Gastroesophageal sphincter (tissue), 4 donors: ENCODE results near the gene HOXD13. TPM values are rescaled to one million over a fixed set of nuclear protein-coding genes. Genes with fewer than 3 reads are reported as not detected.

Source experiments
- ATAC-seq: fragments of 150-250 bp; one replicate; pipeline ENCODE4 v1.9.1; 2016; ENCODE audit warnings: mild to moderate bottlenecking, moderate library complexity
- H3K27ac ChIP-seq, 4 donors: fragments of 200-600 bp; sonication (generic) in 3 of 4; 1 replicate in 3 of 4; 2 replicates in 1 of 4; pipeline ENCODE4 v1.5.1; 2016 to 2019
- H3K27me3 ChIP-seq: fragments of 200-600 bp; sonication (generic); one replicate; pipeline ENCODE4 v1.5.1; 2019
- H3K36me3 ChIP-seq, 2 donors: fragments of 200-600 bp; sonication (generic); one replicate each; pipeline ENCODE4 v1.5.1; 2019; ENCODE audit warnings: control low read depth in 1 of 2
- H3K4me1 ChIP-seq, 3 donors: fragments of 200-600 bp; sonication (generic); 1 replicate in 2 of 3; 2 replicates in 1 of 3; pipeline ENCODE4 v1.5.1; 2016 to 2019; ENCODE audit warnings: control low read depth in 2 of 3
- H3K4me3 ChIP-seq, 2 donors: fragments of 200-600 bp; sonication (generic); one replicate each; pipeline ENCODE4 v1.5.1; 2019; ENCODE audit warnings: mild to moderate bottlenecking in 1 of 2, moderate library complexity in 1 of 2
- H3K9me3 ChIP-seq, 3 donors: fragments of 200-600 bp; sonication (generic); one replicate each; pipeline ENCODE4 v1.5.1; 2017 to 2019; ENCODE audit warnings: control low read depth in 2 of 3
- CTCF ChIP-seq, 4 experiments: fragments of 200-600 bp in 2 of 4; fragments of 450-650 bp in 2 of 4; sonication (generic) in 1 of 4; IDR thresholded peaks; one replicate each; pipeline ENCODE4 v1.5.1; 2017 to 2019; ENCODE audit warnings: antibody characterized with exemption in 4 of 4, mild to moderate bottlenecking in 2 of 4, moderate library complexity in 2 of 4
- EP300 ChIP-seq: sonication (generic); formaldehyde crosslinking; IDR thresholded peaks from one replicate; pipeline ENCODE4 v1.6.1; 2017; ENCODE audit warnings: antibody characterized with exemption, mild to moderate bottlenecking
- POLR2A ChIP-seq, 2 donors: fragments of 450-650 bp; IDR thresholded peaks; one replicate each; pipeline ENCODE4 v1.6.1; 2017; ENCODE audit warnings: antibody characterized with exemption in 2 of 2, mild to moderate bottlenecking in 2 of 2, moderate library complexity in 1 of 2
- POLR2AphosphoS5 ChIP-seq: sonication (generic); formaldehyde crosslinking; IDR thresholded peaks from one replicate; pipeline ENCODE4 v1.6.1; 2017; ENCODE audit warnings: antibody characterized with exemption
- WGBS, 2 donors: methylation state at CpG; one replicate each; pipeline ENCODE4 v1.1.5; 2018; ENCODE audit warnings: low coverage in 1 of 2; 5-methylcytosine and 5-hydroxymethylcytosine counted together
- total RNA-seq, 4 donors: library from RNA; depleted of rRNA; stranded (reverse); fragments of >200 nt; gene quantifications; one replicate each; pipeline ENCODE4 v1.1.0, GENCODE V29; 2016

HOXD13 gene
- total RNA-seq, 4 donors from 2014 or later: not detected

- WGBS, 2 donors: 17 to 20% methylated on average over 7 of the region's 7 CpGs
- Histone ChIP-seq H3K36me3 (no peaks in the 10 kb centered on the region), H3K4me3 (no peak overlapping the region), H3K4me1 (peaks cover 0 to 36% (median 20%) of the 10 kb centered on the region in 3 donors), H3K27ac (no peak overlapping the region), H3K9me3 (no peaks in the 10 kb centered on the region), H3K27me3 (peaks cover 99% of the 10 kb centered on the region)
- ATAC-seq: no peak
- TF ChIP-seq POLR2A (IDR thresholded peaks at IDR 0.05) (no peak), CTCF (IDR thresholded peaks at IDR 0.05) (no peak), POLR2AphosphoS5 (no peak), EP300 (no peak)
Observed at GRCh38 chr2:176110415-176111308, 18.1 kb downstream of the HOXD13 start.

- Histone ChIP-seq H3K4me1 (peaks cover 0 to 36% (median 20%) of the 10 kb centered on the region in 3 donors), H3K27ac (no peak overlapping the region), H3K9me3 (no peaks in the 10 kb centered on the region), H3K36me3 (no peaks in the 10 kb centered on the region), H3K27me3 (peaks cover 99% of the 10 kb centered on the region), H3K4me3 (no peak overlapping the region)
- no peak for TF ChIP-seq POLR2A (IDR thresholded peaks at IDR 0.05)
- TF ChIP-seq POLR2AphosphoS5: no peak
- TF ChIP-seq CTCF (IDR thresholded peaks at IDR 0.05): peak in 1 of 4 experiments; percentile 57
- no peak for TF ChIP-seq EP300
- ATAC-seq: no peak
- 1 to 6% methylated on average over 11 to 16 of the region's 16 CpGs for WGBS, 2 donors
Observed at GRCh38 chr2:176111309-176111663, 18.8 kb downstream of the HOXD13 start.

GRCh38 chr2:176111846-176112374, 19.4 kb downstream of the HOXD13 start:
- H3K27me3 ChIP-seq: peaks cover 99% of the 10 kb centered on the region
- 0 to 6% methylated on average over 5 to 10 of the region's 29 CpGs for WGBS, 2 donors
- H3K9me3 ChIP-seq: no peaks in the 10 kb centered on the region
- H3K4me1 ChIP-seq: peaks cover 0 to 32% (median 15%) of the 10 kb centered on the region in 3 donors
- TF ChIP-seq EP300 (no peak), POLR2A (IDR thresholded peaks at IDR 0.05) (no peak), POLR2AphosphoS5 (no peak)
- ATAC-seq: no peak
- H3K27ac ChIP-seq: no peak overlapping the region
- no peak overlapping the region for H3K4me3 ChIP-seq
- no peaks in the 10 kb centered on the region for H3K36me3 ChIP-seq

GRCh38 chr2:176112375-176113302, 20.1 kb downstream of the HOXD13 start:
- Histone ChIP-seq H3K27ac (no peak overlapping the region), H3K27me3 (peaks cover 100% of the 10 kb centered on the region), H3K36me3 (no peaks in the 10 kb centered on the region), H3K4me3 (no peak overlapping the region), H3K4me1 (peaks cover 0 to 25% (median 11%) of the 10 kb centered on the region in 3 donors), H3K9me3 (no peaks in the 10 kb centered on the region)
- ATAC-seq: no peak
- WGBS, 2 donors: 0 to 13% methylated on average over 6 to 8 of the region's 40 CpGs
- TF ChIP-seq CTCF (IDR thresholded peaks at IDR 0.05): no peak
- TF ChIP-seq POLR2AphosphoS5: no peak
- TF ChIP-seq EP300: no peak
- no peak for TF ChIP-seq POLR2A (IDR thresholded peaks at IDR 0.05)
